Endothelial cell of umbilical vein (primary cell): ENCODE results near the gene EFCC1. TPM values are rescaled to one million over a fixed set of nuclear protein-coding genes. Genes with fewer than 3 reads are reported as not detected.

Experiments
- BruUV-seq: library from RNA; stranded (reverse); fragments of 400-500 nt; replicated peaks from 2 replicates; lab custom pipeline; 2021; lab: Mats Ljungman, UMichigan
- CTCF ChIA-PET: fragments of 300-600, 350-600 bp; sonication (Branson Sonifier 250); formaldehyde crosslinking; loops from one replicate; lab custom pipeline; 2021; ENCODE audit warnings: antibody characterized with exemption, inconsistent platforms; lab: Charles Lee
- POLR2A ChIA-PET: fragments of 300-600, 350-600 bp; sonication (Branson Sonifier 250); formaldehyde crosslinking; loops from one replicate; lab custom pipeline; 2021; ENCODE audit warnings: antibody characterized with exemption, inconsistent platforms; lab: Charles Lee
- DNase-seq: peaks from one replicate; pipeline ENCODE4 v3.0.0-alpha.2; 2011; ENCODE audit warnings: low read depth, low spot score
- FAIRE-seq: peaks from 2 replicates; lab custom pipeline; 2011; peaks lifted over from hg19 to GRCh38; lab: Jason Lieb, UNC
- H2AFZ ChIP-seq: 2 replicates; pipeline ENCODE4 v1.6.0; 2012; ENCODE audit warnings: low read depth, low read length, control low read depth, inconsistent platforms
- H3K27ac ChIP-seq: 2 replicates; pipeline ENCODE4 v1.5.1; 2011; ENCODE audit warnings: low read depth, mild to moderate bottlenecking, control low read depth, low read length, moderate library complexity; ENCODE audit not compliant: insufficient read depth
- H3K27me3 ChIP-seq, 2 experiments: 2 replicates each; pipeline versions ENCODE4 v1.6.0 to v1.6.1; 2011; ENCODE audit warnings: low read length in 2 of 2, mixed read lengths in 1 of 2; ENCODE audit not compliant: control insufficient read depth in 2 of 2, insufficient read depth in 2 of 2
- H3K36me3 ChIP-seq, 2 experiments: 2 replicates in 1 of 2; 3 replicates in 1 of 2; pipeline ENCODE4 v1.5.1; 2011; ENCODE audit warnings: low read length in 2 of 2, mild to moderate bottlenecking in 1 of 2, moderate library complexity in 1 of 2; ENCODE audit not compliant: control insufficient read depth in 2 of 2, insufficient read depth in 2 of 2; ENCODE audit errors: extremely low read depth in 1 of 2
- H3K4me1 ChIP-seq: 3 replicates; pipeline ENCODE4 v1.5.1; 2011; ENCODE audit warnings: mild to moderate bottlenecking, low read length; ENCODE audit not compliant: control insufficient read depth, insufficient read depth; ENCODE audit errors: extremely low read depth
- H3K4me2 ChIP-seq: 2 replicates; pipeline ENCODE4 v1.6.1; 2011; ENCODE audit warnings: low read length, control low read depth, mixed read lengths; ENCODE audit not compliant: insufficient read depth
- H3K4me3 ChIP-seq, 3 experiments: fragments of 200-600 bp in 1 of 3; sonication (generic), shearing (Covaris generic) in 1 of 3; replicated peaks in 1 of 3; 2 replicates each; pipeline ENCODE4 v1.5.1; 2011 to 2016; ENCODE audit warnings: control low read depth in 3 of 3, low read length in 3 of 3, mild to moderate bottlenecking in 2 of 3, inconsistent platforms in 1 of 3, low read depth in 1 of 3, moderate library complexity in 1 of 3; ENCODE audit not compliant: insufficient read depth in 1 of 3
- H3K79me2 ChIP-seq: 2 replicates; pipeline ENCODE4 v1.6.0; 2012; ENCODE audit warnings: low read length, inconsistent platforms; ENCODE audit not compliant: control insufficient read depth, insufficient read depth
- H3K9ac ChIP-seq: replicated peaks from 2 replicates; pipeline ENCODE3; 2011; ENCODE audit warnings: low read length, control low read depth; ENCODE audit not compliant: insufficient read depth; ENCODE audit errors: extremely low read depth
- H3K9me1 ChIP-seq: replicated peaks from 3 replicates; pipeline ENCODE4 v1.6.0; 2011; ENCODE audit warnings: mild to moderate bottlenecking, low read length; ENCODE audit not compliant: control insufficient read depth, insufficient read depth; ENCODE audit errors: extremely low read depth
- H3K9me3 ChIP-seq: replicated peaks from 2 replicates; pipeline ENCODE4 v1.5.1; 2012; ENCODE audit warnings: low read length, inconsistent platforms; ENCODE audit not compliant: control insufficient read depth, insufficient read depth
- H4K20me1 ChIP-seq: replicated peaks from 2 replicates; pipeline ENCODE3; 2011; ENCODE audit warnings: mild to moderate bottlenecking, low read length; ENCODE audit not compliant: control insufficient read depth, insufficient read depth; ENCODE audit errors: extremely low read depth
- CTCF ChIP-seq, 2 donors: IDR thresholded peaks; 1 replicate in 1 of 2; 2 replicates in 1 of 2; pipeline ENCODE4 v1.5.1; 2011; ENCODE audit warnings: low read length in 2 of 2, mild to moderate bottlenecking in 2 of 2, moderate library complexity in 2 of 2, control low read depth in 1 of 2, inconsistent platforms in 1 of 2, low read depth in 1 of 2; ENCODE audit not compliant: insufficient read depth in 1 of 2; ENCODE audit errors: extremely low read depth in 1 of 2
- EZH2 ChIP-seq: IDR thresholded peaks from 2 replicates; pipeline ENCODE4 v1.6.1; 2012; ENCODE audit warnings: borderline replicate concordance, low read depth, mild to moderate bottlenecking, moderate library complexity, low read length, inconsistent platforms; ENCODE audit not compliant: severe bottlenecking
- FOS ChIP-seq: IDR thresholded peaks from 2 replicates; pipeline ENCODE4 v1.6.1; 2011; ENCODE audit warnings: mild to moderate bottlenecking, low read length, moderate library complexity, borderline replicate concordance; ENCODE audit not compliant: insufficient read depth
- GATA2 ChIP-seq: IDR thresholded peaks from 2 replicates; pipeline ENCODE4 v1.7.0; 2011; ENCODE audit warnings: low read depth, mild to moderate bottlenecking, moderate library complexity, mixed read lengths, low read length; ENCODE audit not compliant: insufficient read length, insufficient read depth
- JUN ChIP-seq: IDR thresholded peaks from 2 replicates; pipeline ENCODE4 v1.6.1; 2011; ENCODE audit warnings: borderline replicate concordance, low read depth; ENCODE audit not compliant: insufficient read length, insufficient read depth
- MAX ChIP-seq: IDR thresholded peaks from 2 replicates; pipeline ENCODE4 v1.6.1; 2011; ENCODE audit not compliant: insufficient read depth, insufficient read length
- MYC ChIP-seq: IDR thresholded peaks from one replicate; pipeline ENCODE4 v1.6.1; 2011; ENCODE audit warnings: mild to moderate bottlenecking, low read depth, low read length
- POLR2A ChIP-seq: IDR thresholded peaks from 2 replicates; pipeline ENCODE4 v1.6.1; 2012; ENCODE audit warnings: low read depth, mild to moderate bottlenecking, control low read depth, low read length
- POLR2AphosphoS5 ChIP-seq: IDR thresholded peaks from 2 replicates; pipeline ENCODE4 v1.6.1; 2012; ENCODE audit warnings: low read depth, mild to moderate bottlenecking, control low read depth, low read length, moderate library complexity; ENCODE audit not compliant: insufficient read depth
- dilution Hi-C: fragments of 300-500 bp; cut with MboI; formaldehyde crosslinking; loops from one replicate; pipeline ENCODE4 v1.15.0; 2019; ENCODE audit warnings: low sequenced_read_pairs; ENCODE audit not compliant: extremely low pct_ligation_motif_present
- intact Hi-C: fragments of 100-400 bp; cut with micrococcal nuclease; formaldehyde crosslinking; loops from one replicate; pipeline ENCODE4 v1.10.0; 2022
- polyA plus RNA-seq, 4 experiments: library from polyadenylated mRNA; depleted of rRNA in 3 of 4; stranded (reverse) in 3 of 4; unstranded in 1 of 4; fragments of >200 nt; gene quantifications; 2 replicates each; pipeline versions ENCODE4 v1.2.1 to v1.2.3, GENCODE V29; 2011 to 2012; ENCODE audit warnings: missing spikeins in 1 of 4
- total RNA-seq: library from RNA; stranded (reverse); gene quantifications from 2 replicates; pipeline ENCODE4 v1.2.3, GENCODE V29; 2021

EFCC1 gene
- total and polyA plus RNA-seq, 2 donors (not counting 3 experiments of a cell fraction or from before 2014, with no cell fraction given): 0.73 to 1.3 TPM

GRCh38 chr3:128993461-128994172 lies 7.5 kb upstream of the EFCC1 start, which contains the start of gene CFAP92:
CFAP92 (minus strand) TSS chr3:128994076; CDS start chr3:128993304, 772 bp downstream.
- intact Hi-C loops: no loop called here
- POLR2A ChIA-PET: interaction anchor here (1.3 kb wide), 1 partner anchor 22 kb away, joined by 5 read pairs; no protein-coding TSS in a partner anchor
- FAIRE-seq: peak; percentile 85

More at GRCh38 chr3:128993461-128994172, 7.5 kb upstream of the EFCC1 start, which contains the start of gene CFAP92:
- H3K4me3 ChIP-seq: peak within 1 kb of the TSS in 2 of 3 experiments; percentile 1 to 39
- H3K27ac ChIP-seq: no peak within 1 kb of the TSS
- no peaks in the 10 kb centered on the region for H3K9me3 ChIP-seq
- H3K4me2 ChIP-seq: peak within 1 kb of the TSS; percentile 20
- dilution Hi-C loops: no loop called here
- TF ChIP-seq POLR2A: no peak
- no peak for TF ChIP-seq JUN
- TF ChIP-seq MAX: no peak
- no peak for TF ChIP-seq FOS
- TF ChIP-seq POLR2AphosphoS5: no peak
- TF ChIP-seq MYC: no peak
- TF ChIP-seq EZH2: no peak
- no peak for TF ChIP-seq CTCF (IDR thresholded peaks at IDR 0.05; ENCODE audit: extremely low read depth in 1 of 2, insufficient read depth in 1 of 2, low read depth in 1 of 2, low read length in 2 of 2)
- TF ChIP-seq GATA2: no peak
- CTCF ChIA-PET: interaction anchor here (1.0 to 4.8 kb wide), 8 partner anchors 9 to 60 kb away, joined by 3 to 36 read pairs (median 5); no protein-coding TSS in a partner anchor
- H2AFZ ChIP-seq: peak within 1 kb of the TSS; percentile 55
- H3K27me3 ChIP-seq: peaks cover 0 to 10% of the 10 kb centered on the region in 2 experiments
- no peaks in the 10 kb centered on the region for H3K9me1 ChIP-seq
- peaks cover 6% of the 10 kb centered on the region for H3K4me1 ChIP-seq
- no TSS peak for BruUV-seq
- no peak within 1 kb of the TSS for H3K9ac ChIP-seq
- H4K20me1 ChIP-seq: no peaks in the 10 kb centered on the region
- H3K36me3 ChIP-seq: no peaks in the 10 kb centered on the region
- no peaks in the 10 kb centered on the region for H3K79me2 ChIP-seq
- DNase-seq: no peak
